Sigmoid colon (tissue), 7 donors: Measurements from ENCODE around the gene ARHGEF19. TPM values are rescaled to one million over a fixed set of nuclear protein-coding genes. Genes with fewer than 3 reads are reported as not detected.

ENCODE experiments used
- DNase-seq: peaks from one replicate; pipeline ENCODE4 v3.0.0-alpha.2; 2019
- H3K27ac ChIP-seq, 4 donors: fragments of 200-600 bp; sonication (generic); one replicate each; pipeline ENCODE4 v1.5.1; 2016 to 2019; ENCODE audit warnings: mild to moderate bottlenecking in 1 of 4
- H3K27me3 ChIP-seq, 3 donors: fragments of 200-600 bp; sonication (generic); one replicate each; pipeline ENCODE4 v1.5.1; 2019; ENCODE audit warnings: mild to moderate bottlenecking in 1 of 3
- H3K36me3 ChIP-seq, 4 donors: fragments of 200-600 bp; sonication (generic); one replicate each; pipeline ENCODE4 v1.5.1; 2016 to 2019
- H3K4me1 ChIP-seq, 4 donors: fragments of 200-600 bp; sonication (generic); one replicate each; pipeline ENCODE4 v1.5.1; 2017 to 2019
- H3K4me3 ChIP-seq, 4 donors: fragments of 200-600 bp; sonication (generic); one replicate each; pipeline ENCODE4 v1.5.1; 2017 to 2019; ENCODE audit warnings: mild to moderate bottlenecking in 2 of 4, moderate library complexity in 1 of 4
- H3K9me3 ChIP-seq, 4 donors: fragments of 200-600 bp in 3 of 4; sonication (generic) in 3 of 4; one replicate each; pipeline versions ENCODE4 v1.5.1 to v1.6.1; 2013 to 2019
- EP300 ChIP-seq, 4 donors: sonication (generic); formaldehyde crosslinking; IDR thresholded peaks; one replicate each; pipeline ENCODE4 v1.6.1; 2017; ENCODE audit warnings: antibody characterized with exemption in 4 of 4
- POLR2A ChIP-seq, 2 donors: fragments of 450-650 bp; IDR thresholded peaks; one replicate each; pipeline ENCODE4 v1.6.1; 2016; ENCODE audit warnings: antibody characterized with exemption in 2 of 2, mild to moderate bottlenecking in 2 of 2, moderate library complexity in 2 of 2
- POLR2AphosphoS5 ChIP-seq, 4 donors: sonication (generic); formaldehyde crosslinking; IDR thresholded peaks; one replicate each; pipeline ENCODE4 v1.6.1; 2017; ENCODE audit warnings: antibody characterized with exemption in 4 of 4
- WGBS, 2 donors: extraction: QIAGEN DNeasy Blood & Tissue Kit; methylation state at CpG; one replicate each; pipeline ENCODE4 v1.1.7; 2013; 5-methylcytosine and 5-hydroxymethylcytosine counted together
- intact Hi-C: fragments of 100-400 bp; cut with DNase I; formaldehyde crosslinking; loops from one replicate; pipeline ENCODE4 v1.15.1; 2023
- polyA plus RNA-seq, 3 donors: library from polyadenylated mRNA; stranded (reverse); fragments of 200-250 nt; gene quantifications; one replicate each; pipeline ENCODE4 v1.2.3, GENCODE V29; 2013
- total RNA-seq, 4 donors: library from RNA; depleted of rRNA; stranded (reverse); fragments of >200 nt; gene quantifications; one replicate each; pipeline ENCODE4 v1.1.0, GENCODE V29; 2016
- TF ChIP-seq, protein P1 (sequence below), 4 experiments: fragments of 450-650 bp in 3 of 4; fragments of 200-600 bp in 1 of 4; IDR thresholded peaks; one replicate each; pipeline ENCODE4 v1.5.1; 2016 to 2019; ENCODE audit warnings: antibody characterized with exemption in 4 of 4, mild to moderate bottlenecking in 3 of 4, moderate library complexity in 2 of 4
- donor health status: healthy with polysubstance abuse.
- donor health status: Bipolar disorder and iron deficiency.
- donor health status: healthy.

ARHGEF19 gene
- total and polyA plus RNA-seq, 7 donors: 2.5 to 10.8 (median 4.0) TPM; not detected in 1

GRCh38 chr1:16174886-16175598 lies 37.4 kb downstream of the ARHGEF19 start:
- Histone ChIP-seq H3K27ac (peak overlapping the region; percentile 83 to 92 (median 88)), H3K9me3 (no peaks in the 10 kb centered on the region), H3K4me1 (peaks cover 0 to 69% (median 63%) of the 10 kb centered on the region in 4 donors), H3K36me3 (no peaks in the 10 kb centered on the region), H3K27me3 (no peaks in the 10 kb centered on the region), H3K4me3 (no peak overlapping the region)
- intact Hi-C loops: no loop called here
- whole genome bisulfite sequencing, 2 donors: 78 to 80% methylated on average over 22 of the region's 22 CpGs
- no peak for DNase-seq
- TF ChIP-seq EP300 (IDR thresholded peaks at IDR 0.05) (no peak), POLR2A (IDR thresholded peaks at IDR 0.05) (no peak), POLR2AphosphoS5 (IDR thresholded peaks at IDR 0.05) (no peak)
- TF ChIP-seq, protein P1, sequence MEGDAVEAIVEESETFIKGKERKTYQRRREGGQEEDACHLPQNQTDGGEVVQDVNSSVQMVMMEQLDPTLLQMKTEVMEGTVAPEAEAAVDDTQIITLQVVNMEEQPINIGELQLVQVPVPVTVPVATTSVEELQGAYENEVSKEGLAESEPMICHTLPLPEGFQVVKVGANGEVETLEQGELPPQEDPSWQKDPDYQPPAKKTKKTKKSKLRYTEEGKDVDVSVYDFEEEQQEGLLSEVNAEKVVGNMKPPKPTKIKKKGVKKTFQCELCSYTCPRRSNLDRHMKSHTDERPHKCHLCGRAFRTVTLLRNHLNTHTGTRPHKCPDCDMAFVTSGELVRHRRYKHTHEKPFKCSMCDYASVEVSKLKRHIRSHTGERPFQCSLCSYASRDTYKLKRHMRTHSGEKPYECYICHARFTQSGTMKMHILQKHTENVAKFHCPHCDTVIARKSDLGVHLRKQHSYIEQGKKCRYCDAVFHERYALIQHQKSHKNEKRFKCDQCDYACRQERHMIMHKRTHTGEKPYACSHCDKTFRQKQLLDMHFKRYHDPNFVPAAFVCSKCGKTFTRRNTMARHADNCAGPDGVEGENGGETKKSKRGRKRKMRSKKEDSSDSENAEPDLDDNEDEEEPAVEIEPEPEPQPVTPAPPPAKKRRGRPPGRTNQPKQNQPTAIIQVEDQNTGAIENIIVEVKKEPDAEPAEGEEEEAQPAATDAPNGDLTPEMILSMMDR (IDR thresholded peaks at IDR 0.05): no peak

DNA sequence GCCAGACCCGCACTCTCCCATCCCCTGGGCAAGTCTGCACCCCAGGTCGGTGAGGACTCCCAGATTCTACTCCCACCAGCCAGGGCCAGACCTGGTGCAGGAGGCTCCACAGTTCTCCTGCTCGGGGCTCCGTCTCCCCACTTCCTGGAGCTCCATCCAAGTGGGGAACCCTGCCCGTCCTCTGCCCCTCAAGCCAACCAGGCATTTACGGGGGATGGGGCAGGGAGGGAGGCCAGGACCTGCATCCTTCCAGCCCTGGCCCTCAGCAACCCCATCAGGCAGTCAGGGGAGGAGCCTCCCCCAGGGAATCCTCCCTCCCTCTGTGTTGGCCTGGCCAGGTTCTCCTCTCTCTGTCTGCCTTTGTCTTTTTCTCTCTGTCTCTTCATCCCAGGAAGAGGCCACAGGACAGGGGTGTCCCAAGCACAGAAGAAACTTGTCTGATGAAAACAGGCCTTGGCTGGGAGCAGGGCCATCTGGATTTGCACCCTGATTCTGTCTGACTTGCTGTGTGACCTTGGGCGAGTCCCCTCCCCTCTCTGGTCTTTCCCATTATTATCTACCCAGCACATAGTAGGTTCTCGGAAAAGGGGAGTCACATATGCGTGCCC lies 38.1 kb downstream of the ARHGEF19 start:
- H3K27ac ChIP-seq: peak overlapping the region; percentile 83 to 92 (median 88)
- WGBS, 2 donors: 71 to 81% methylated on average over 9 of the region's 9 CpGs

DNA sequence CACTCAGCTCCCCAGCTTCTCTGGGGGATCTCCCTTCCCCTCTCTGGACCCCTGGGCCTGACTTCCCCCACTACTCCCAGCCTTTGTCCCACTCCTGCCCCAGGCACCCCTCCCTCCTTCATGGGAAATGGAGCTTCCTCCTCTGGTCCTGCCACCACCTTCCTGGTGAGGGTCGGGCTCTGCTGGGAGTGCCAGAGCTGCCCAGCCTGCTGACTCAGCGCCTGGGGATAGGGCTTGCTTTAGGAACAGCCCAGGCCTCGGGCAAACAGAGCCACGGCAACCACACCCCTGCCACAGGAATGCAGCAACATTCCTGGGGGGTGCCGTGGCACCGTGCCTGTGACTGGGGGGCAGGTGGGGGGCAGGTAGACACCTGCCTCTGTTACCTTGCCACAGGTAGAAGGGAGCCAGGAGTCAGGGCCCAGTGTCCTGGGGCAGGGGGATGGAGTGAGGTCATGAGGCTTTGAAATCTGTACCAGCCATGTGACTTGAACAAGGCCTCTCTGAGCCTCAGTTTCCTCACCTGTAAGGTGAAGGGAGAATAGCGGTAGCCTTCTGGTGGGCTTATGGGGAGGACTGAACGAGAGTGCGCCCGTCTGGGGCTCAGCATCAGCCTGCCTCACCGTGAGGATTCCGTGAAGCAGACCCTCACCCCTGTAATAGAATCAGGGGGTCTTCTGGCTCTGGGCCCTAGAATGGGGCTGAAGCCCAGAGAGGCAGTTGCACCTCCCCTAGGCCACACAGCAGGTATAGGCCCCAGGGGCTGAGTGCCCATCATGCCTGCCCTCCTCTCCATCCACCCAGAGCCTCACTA lies 38.8 kb downstream of the ARHGEF19 start:
- TF ChIP-seq, protein P1 (IDR thresholded peaks at IDR 0.05): no peak
- TF ChIP-seq POLR2AphosphoS5 (IDR thresholded peaks at IDR 0.05) (no peak), EP300 (IDR thresholded peaks at IDR 0.05) (no peak), POLR2A (IDR thresholded peaks at IDR 0.05) (no peak)
- intact Hi-C loops: no loop called here
- Histone ChIP-seq H3K36me3 (no peaks in the 10 kb centered on the region), H3K27me3 (no peaks in the 10 kb centered on the region), H3K4me1 (peaks cover 0 to 58% (median 58%) of the 10 kb centered on the region in 4 donors), H3K27ac (peak overlapping the region in 3 of 4 donors; percentile 11 to 88 (median 58)), H3K4me3 (no peak overlapping the region), H3K9me3 (no peaks in the 10 kb centered on the region)
- DNase-seq: no peak
- WGBS, 2 donors: 40 to 57% methylated on average over 12 of the region's 12 CpGs

More for the DNA sequence above, 38.1 kb downstream of the ARHGEF19 start:
- Histone ChIP-seq H3K4me3 (no peak overlapping the region), H3K9me3 (no peaks in the 10 kb centered on the region), H3K27me3 (no peaks in the 10 kb centered on the region), H3K36me3 (no peaks in the 10 kb centered on the region), H3K4me1 (peaks cover 0 to 65% (median 63%) of the 10 kb centered on the region in 4 donors)
- TF ChIP-seq POLR2AphosphoS5 (IDR thresholded peaks at IDR 0.05) (no peak), EP300 (IDR thresholded peaks at IDR 0.05) (no peak), POLR2A (IDR thresholded peaks at IDR 0.05) (no peak)
- TF ChIP-seq, protein P1 (IDR thresholded peaks at IDR 0.05): no peak
- no peak for DNase-seq
- intact Hi-C loops: no loop called here

DNA sequence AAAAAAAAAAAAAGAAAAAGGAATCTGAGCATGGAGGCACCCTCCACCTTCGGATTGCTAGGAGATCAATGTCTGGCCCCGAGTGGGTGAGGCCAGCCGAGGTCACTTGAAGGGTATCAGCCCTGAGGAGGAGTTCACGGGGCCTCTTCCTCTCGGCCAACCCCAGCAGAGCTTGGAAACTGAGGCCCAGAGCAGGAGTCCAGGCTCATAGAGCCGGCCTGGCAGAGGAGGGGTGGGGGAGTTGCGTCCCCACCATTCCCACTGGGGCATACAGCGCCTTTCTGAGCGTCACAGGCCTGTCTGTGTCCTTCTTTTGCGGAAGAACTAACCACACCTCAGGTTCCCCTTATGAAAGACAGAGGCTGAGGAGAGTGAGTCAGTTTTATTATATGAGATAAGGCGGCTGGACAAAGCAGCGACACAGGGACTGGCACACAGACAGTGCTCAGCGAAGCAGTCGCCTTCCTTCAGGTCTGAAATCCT lies 39.4 kb downstream of the ARHGEF19 start:
- peak in 1 of 4 donors; percentile 13 for TF ChIP-seq POLR2AphosphoS5 (IDR thresholded peaks at IDR 0.05)
- no peak for TF ChIP-seq POLR2A (IDR thresholded peaks at IDR 0.05)
- Histone ChIP-seq H3K4me1 (peaks cover 0 to 54% (median 54%) of the 10 kb centered on the region in 4 donors), H3K27me3 (no peaks in the 10 kb centered on the region), H3K36me3 (no peaks in the 10 kb centered on the region), H3K4me3 (no peak overlapping the region), H3K27ac (peak overlapping the region in 3 of 4 donors; percentile 11 to 88 (median 58)), H3K9me3 (no peaks in the 10 kb centered on the region)
- 14 to 55% methylated on average over 14 of the region's 14 CpGs for WGBS, 2 donors
- no peak for DNase-seq
- intact Hi-C loops: no loop called here
